ENCODE measurements around the gene MADD.

GRCh38 chr11:47289856-47290255 lies 19.9 kb downstream of the MADD start:
- TF ChIP-seq REST (IDR thresholded peaks at IDR 0.05; ENCODE audit: unreplicated experiment) = no peak
- TF ChIP-seq CTCF (conservative IDR thresholded peaks at IDR 0.05; ENCODE audit: low read depth in 2 of 2) = no peak
- no peak for TF ChIP-seq EZH2phosphoT487 (IDR thresholded peaks at IDR 0.05; ENCODE audit: unreplicated experiment)
- no peak for TF ChIP-seq POLR2AphosphoS5 (IDR thresholded peaks at IDR 0.05; ENCODE audit: low read depth)
- no peak for TF ChIP-seq ZNF114 (CRISPR knock-in tag; IDR thresholded peaks at IDR 0.05)
- no peak for TF ChIP-seq EZH2 (IDR thresholded peaks at IDR 0.05; ENCODE audit: low read depth, unreplicated experiment)
- TF ChIP-seq JUNB (IDR thresholded peaks at IDR 0.05; ENCODE audit: unreplicated experiment) = no peak
- TF ChIP-seq NANOG (IDR thresholded peaks at IDR 0.05; ENCODE audit: borderline replicate concordance) = no peak
- TF ChIP-seq ZNF331 (CRISPR knock-in tag; IDR thresholded peaks at IDR 0.05; ENCODE audit: low read depth) = no peak

All from GM23338 (cell line).